Subcutaneous abdominal adipose tissue (tissue), 5 donors: ENCODE data around the gene VMP1.
A peak's percentile ranks its signal among the peaks of the same experiment; 100 is the strongest.
"Not testable (repeated sequence)": the region's sequence is repeated elsewhere in the genome, so short reads cannot be mapped to it uniquely, and the experiment has no call there.

Source experiments
- H3K27ac ChIP-seq: one replicate; pipeline ENCODE4 v1.7.0; 2013; ENCODE audit warnings: low read depth, mild to moderate bottlenecking, inconsistent platforms, low read length, moderate library complexity
- H3K27me3 ChIP-seq, 5 donors: one replicate each; pipeline ENCODE4 v1.7.0; 2013; ENCODE audit warnings: low read length in 5 of 5, inconsistent platforms in 1 of 5; ENCODE audit not compliant: control insufficient read depth in 5 of 5, insufficient read depth in 4 of 5
- H3K36me3 ChIP-seq, 5 donors: one replicate each; pipeline ENCODE4 v1.7.0; 2013; ENCODE audit warnings: low read length in 5 of 5; ENCODE audit not compliant: control insufficient read depth in 5 of 5, insufficient read depth in 5 of 5
- H3K4me1 ChIP-seq, 5 donors: one replicate each; pipeline ENCODE4 v1.7.0; 2013; ENCODE audit warnings: low read length in 5 of 5, mild to moderate bottlenecking in 3 of 5, moderate library complexity in 1 of 5; ENCODE audit not compliant: control insufficient read depth in 5 of 5, insufficient read depth in 5 of 5
- H3K4me3 ChIP-seq, 5 donors: one replicate each; pipeline ENCODE4 v1.7.0; 2013; ENCODE audit warnings: low read length in 5 of 5, low read depth in 1 of 5
- H3K9ac ChIP-seq, 5 donors: one replicate each; pipeline ENCODE4 v1.7.0; 2013; ENCODE audit warnings: low read length in 5 of 5, mild to moderate bottlenecking in 4 of 5, moderate library complexity in 3 of 5
- H3K9me3 ChIP-seq, 5 donors: one replicate each; pipeline ENCODE4 v1.7.0; 2013; ENCODE audit warnings: low read length in 5 of 5; ENCODE audit not compliant: control insufficient read depth in 5 of 5
- donor health status: healthy.
- donor health status: healthy.
- donor health status: healthy.
- donor health status: healthy.
- donor health status: healthy.

VMP1 gene

DNA sequence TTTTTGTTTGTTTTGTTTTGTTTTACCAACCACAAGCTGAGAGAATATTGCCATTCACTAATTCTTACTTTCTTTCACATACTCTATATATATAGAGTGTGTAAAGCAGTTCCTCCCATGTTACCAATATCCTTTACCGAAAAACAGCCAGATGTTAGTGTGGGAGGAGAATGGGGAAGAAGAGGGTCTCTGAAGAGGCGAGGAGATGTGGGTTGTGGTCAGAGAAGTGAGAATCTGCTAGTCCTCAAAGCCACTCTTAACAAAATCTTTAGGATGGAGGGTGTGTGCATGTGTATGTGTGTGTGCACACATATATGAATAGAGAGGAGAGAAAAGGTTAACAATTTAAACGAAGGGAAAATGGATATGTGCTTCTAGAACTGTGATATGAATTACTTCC lies 104.7 kb downstream of the VMP1 start:
- no peak overlapping the region for H3K27ac ChIP-seq

DNA sequence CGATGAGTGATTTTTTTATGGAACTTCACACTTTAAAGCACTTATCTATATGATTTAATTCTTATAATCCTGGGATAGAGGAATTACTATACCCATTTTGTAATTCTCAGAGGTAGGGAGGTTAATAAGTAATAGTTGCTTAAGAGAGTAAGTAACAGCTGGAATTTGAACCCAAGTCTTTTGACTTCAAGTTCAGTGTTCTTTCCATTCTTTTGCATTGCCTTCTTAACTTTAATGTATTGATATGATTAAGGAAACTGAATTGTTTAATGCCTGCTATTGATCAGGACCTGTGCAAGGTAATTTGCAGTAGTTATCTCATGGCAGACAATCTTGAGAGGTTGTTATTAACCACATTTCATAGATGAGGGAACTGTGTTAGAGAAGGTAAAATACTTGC lies 106.8 kb downstream of the VMP1 start:
- Histone ChIP-seq H3K9me3 (no peaks in the 10 kb centered on the region), H3K4me1 (peaks cover 0 to 11% (median 0%) of the 10 kb centered on the region in 5 donors), H3K27me3 (no peaks in the 10 kb centered on the region), H3K27ac (peak overlapping the region; percentile 83), H3K9ac (no peak overlapping the region), H3K36me3 (peaks cover 0 to 9% (median 4%) of the 10 kb centered on the region in 5 donors), H3K4me3 (no peak overlapping the region)

More for the DNA sequence above, 104.7 kb downstream of the VMP1 start:
- Histone ChIP-seq H3K9me3 (no peaks in the 10 kb centered on the region), H3K4me3 (no peak overlapping the region), H3K9ac (no peak overlapping the region), H3K4me1 (peaks cover 0 to 17% (median 5%) of the 10 kb centered on the region in 5 donors), H3K27me3 (no peaks in the 10 kb centered on the region), H3K36me3 (peaks cover 0 to 9% (median 4%) of the 10 kb centered on the region in 5 donors)

DNA sequence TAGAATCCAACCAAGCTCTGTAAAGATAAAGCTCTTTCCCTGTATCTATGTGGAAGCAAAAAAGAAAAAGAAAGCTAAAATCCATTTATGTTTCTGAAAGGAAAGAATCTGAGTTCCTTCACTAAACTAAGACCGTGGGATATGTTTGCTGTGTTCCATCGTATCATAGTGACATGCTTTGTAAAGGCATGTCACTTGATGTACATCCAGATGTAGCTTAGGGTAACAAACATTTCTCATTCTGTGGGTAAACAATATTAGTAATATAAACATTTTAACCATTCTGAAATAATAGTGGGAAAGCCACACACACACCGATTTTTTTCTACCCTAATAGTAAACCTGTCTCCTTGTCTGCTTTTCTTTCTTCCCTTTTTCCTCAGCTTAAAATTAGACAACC lies 107.2 kb downstream of the VMP1 start:
- peaks cover 0 to 9% (median 4%) of the 10 kb centered on the region in 5 donors for H3K36me3 ChIP-seq
- H3K9ac ChIP-seq: no peak overlapping the region
- H3K4me3 ChIP-seq: no peak overlapping the region
- peaks cover 0 to 11% (median 0%) of the 10 kb centered on the region in 5 donors for H3K4me1 ChIP-seq
- peak overlapping the region; percentile 83 for H3K27ac ChIP-seq
- H3K9me3 ChIP-seq: no peaks in the 10 kb centered on the region
- H3K27me3 ChIP-seq: no peaks in the 10 kb centered on the region

GRCh38 chr17:59815965-59816364 lies 108.5 kb downstream of the VMP1 start:
- H3K9ac ChIP-seq: peak overlapping the region in 1 of 5 donors; percentile 78
- peaks cover 0 to 9% (median 6%) of the 10 kb centered on the region in 5 donors for H3K36me3 ChIP-seq
- no peaks in the 10 kb centered on the region for H3K9me3 ChIP-seq
- peak overlapping the region in 1 of 5 donors; percentile 9 for H3K4me3 ChIP-seq
- H3K27me3 ChIP-seq: no peaks in the 10 kb centered on the region
- H3K27ac ChIP-seq: peak overlapping the region; percentile 83
- H3K4me1 ChIP-seq: peaks cover 0 to 11% (median 0%) of the 10 kb centered on the region in 5 donors

DNA sequence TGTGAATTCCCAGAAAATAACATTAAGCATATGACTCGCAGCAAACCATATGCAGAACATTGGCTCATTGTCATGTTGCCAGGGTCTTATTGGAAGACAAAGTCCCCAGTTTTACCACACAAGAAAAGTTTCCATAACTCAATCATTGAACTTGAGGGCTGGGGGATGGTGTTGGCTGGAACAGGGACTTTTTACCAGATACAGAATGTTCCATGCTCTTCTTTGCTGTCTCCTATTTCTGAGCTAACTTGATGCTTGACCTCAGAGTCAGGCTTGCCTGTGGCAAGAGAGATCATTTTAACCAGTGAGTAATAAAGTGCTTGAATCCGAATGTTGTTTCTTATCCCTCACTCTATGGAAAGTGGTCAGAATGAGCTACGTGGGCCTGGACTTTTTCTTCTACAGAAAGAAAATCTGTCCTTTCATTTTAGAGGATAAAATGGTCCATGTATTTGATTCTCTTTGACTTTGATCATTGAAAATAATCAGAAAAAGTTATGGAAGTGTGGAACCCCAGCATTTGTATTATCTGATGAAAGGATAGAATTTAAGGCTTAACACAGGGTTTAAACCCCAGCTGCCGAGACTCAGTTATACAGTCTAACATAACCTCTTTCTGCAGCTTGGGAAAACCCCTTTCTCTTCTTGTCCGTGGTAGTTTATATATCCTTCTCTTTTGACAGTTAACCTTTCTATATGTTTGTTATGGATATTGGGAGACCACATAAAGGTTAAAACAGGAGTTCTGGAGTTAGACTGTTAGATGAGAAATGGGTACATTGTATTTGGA lies 118.3 kb downstream of the VMP1 start:
- peak overlapping the region in 2 of 5 donors; percentile 7 to 63 for H3K9ac ChIP-seq
- H3K27me3 ChIP-seq: no peaks in the 10 kb centered on the region
- H3K9me3 ChIP-seq: no peaks in the 10 kb centered on the region
- H3K4me1 ChIP-seq: peaks cover 0 to 30% (median 17%) of the 10 kb centered on the region in 5 donors
- no peak overlapping the region for H3K4me3 ChIP-seq
- H3K27ac ChIP-seq: peak overlapping the region; percentile 25
- H3K36me3 ChIP-seq: peaks cover 0 to 4% (median 0%) of the 10 kb centered on the region in 5 donors

GRCh38 chr17:59826706-59827453 lies 119.4 kb downstream of the VMP1 start:
- H3K9me3 ChIP-seq: no peaks in the 10 kb centered on the region
- peaks cover 0 to 4% (median 0%) of the 10 kb centered on the region in 5 donors for H3K36me3 ChIP-seq
- H3K9ac ChIP-seq: no peak overlapping the region
- H3K27me3 ChIP-seq: no peaks in the 10 kb centered on the region
- H3K4me1 ChIP-seq: peaks cover 0 to 30% (median 19%) of the 10 kb centered on the region in 5 donors
- no peak overlapping the region for H3K27ac ChIP-seq
- H3K4me3 ChIP-seq: no peak overlapping the region

- peaks cover 0 to 30% (median 21%) of the 10 kb centered on the region in 5 donors for H3K4me1 ChIP-seq
- H3K9ac ChIP-seq: peak overlapping the region in 2 of 5 donors; percentile 20 to 32
- no peaks in the 10 kb centered on the region for H3K36me3 ChIP-seq
- no peak overlapping the region for H3K4me3 ChIP-seq
- no peaks in the 10 kb centered on the region for H3K27me3 ChIP-seq
- no peaks in the 10 kb centered on the region for H3K9me3 ChIP-seq
- H3K27ac ChIP-seq: peak overlapping the region; percentile 66
Measured at GRCh38 chr17:59827721-59828477, 120.4 kb downstream of the VMP1 start.

GRCh38 chr17:59828478-59828760 lies 121.0 kb downstream of the VMP1 start:
- H3K27ac ChIP-seq: peak overlapping the region; percentile 66
- H3K9me3 ChIP-seq: no peaks in the 10 kb centered on the region
- no peaks in the 10 kb centered on the region for H3K36me3 ChIP-seq
- H3K4me3 ChIP-seq: peak overlapping the region in 1 of 5 donors; percentile 3
- H3K4me1 ChIP-seq: peaks cover 0 to 30% (median 21%) of the 10 kb centered on the region in 5 donors
- no peaks in the 10 kb centered on the region for H3K27me3 ChIP-seq
- peak overlapping the region in 1 of 5 donors; percentile 32 for H3K9ac ChIP-seq

GRCh38 chr17:59828819-59829216 lies 121.4 kb downstream of the VMP1 start:
- H3K36me3 ChIP-seq, H3K9me3 ChIP-seq, H3K27me3 ChIP-seq: not testable (repeated sequence)
- Histone ChIP-seq H3K4me3 (peak overlapping the region in 1 of 5 donors; percentile 3), H3K9ac (peak overlapping the region in 1 of 5 donors; percentile 32), H3K4me1 (peaks cover 0 to 30% (median 21%) of the 10 kb centered on the region in 5 donors), H3K27ac (peak overlapping the region; percentile 66)
